ENCODE measurements around the gene PDE6B.

- TF ChIP-seq CTCF (conservative IDR thresholded peaks at IDR 0.05; ENCODE audit: low read depth, low read length), result no peak
- TF ChIP-seq EZH2 (IDR thresholded peaks at IDR 0.05; ENCODE audit: low read length, unreplicated experiment), result no peak
Measured at GRCh38 chr4:666822-667544, 41.6 kb downstream of the PDE6B start.

Data from PC-3 (cell line).